HG02610 (cell line): Measurements from ENCODE around the gene DNMBP.

ENCODE experiments used
- ATAC-seq: cut with Tn5 transposase; IDR thresholded peaks from one replicate; pipeline ENCODE4 v1.9.1; 2021; ENCODE audit warnings: mild to moderate bottlenecking, moderate library complexity; ENCODE audit not compliant: unreplicated experiment

The DNMBP gene

GRCh38 chr10:100009793-100010676 is at the start of gene DNMBP:
TSS of gene DNMBP (minus strand) at chr10:100009947. CDS start at chr10:99972124, 37,823 bp downstream.
- ATAC-seq = peak; percentile 56

- no peak for ATAC-seq
These were observed 48.2 kb upstream of the DNMBP start for GRCh38 chr10:100057948-100058347.

GRCh38 chr10:100053686-100054460 is 44.1 kb upstream of the DNMBP start:
- no peak for ATAC-seq

- ATAC-seq = peak; percentile 70
These were observed 36.3 kb upstream of the DNMBP start for GRCh38 chr10:100046021-100046486.

GRCh38 chr10:100045592-100045991 is 35.8 kb upstream of the DNMBP start:
- no peak for ATAC-seq

- no peak for ATAC-seq
These were observed 34.0 kb upstream of the DNMBP start for GRCh38 chr10:100043796-100044195.

GRCh38 chr10:100043344-100043743 is 33.6 kb upstream of the DNMBP start:
- no peak for ATAC-seq

- no peak for ATAC-seq
These were observed 31.7 kb upstream of the DNMBP start for GRCh38 chr10:100041306-100042002.

- peak; percentile 64 for ATAC-seq
These were observed 28.9 kb upstream of the DNMBP start for GRCh38 chr10:100038561-100039071.

- no peak for ATAC-seq
These were observed 28.1 kb upstream of the DNMBP start for GRCh38 chr10:100037758-100038315.

GRCh38 chr10:100036850-100037249 is 27.1 kb upstream of the DNMBP start:
- ATAC-seq = no peak

- ATAC-seq = no peak
These were observed 24.1 kb upstream of the DNMBP start for GRCh38 chr10:100033766-100034418.

- ATAC-seq = no peak
These were observed 17.7 kb upstream of the DNMBP start for GRCh38 chr10:100027416-100027815.

- ATAC-seq = no peak
These were observed 15.8 kb upstream of the DNMBP start for GRCh38 chr10:100025576-100025975.

GRCh38 chr10:100024748-100025147 is 15.0 kb upstream of the DNMBP start:
- no peak for ATAC-seq

GRCh38 chr10:100022403-100022802 is 12.7 kb upstream of the DNMBP start:
- no peak for ATAC-seq

- no peak for ATAC-seq
These were observed 11.6 kb upstream of the DNMBP start for GRCh38 chr10:100021322-100021721.

- ATAC-seq = no peak
These were observed 11.1 kb upstream of the DNMBP start for GRCh38 chr10:100020886-100021253.

- peak; percentile 85 for ATAC-seq
These were observed 10.6 kb upstream of the DNMBP start for GRCh38 chr10:100020142-100020885.

- no peak for ATAC-seq
These were observed 10.0 kb upstream of the DNMBP start for GRCh38 chr10:100019787-100020141.
